Renal cortical epithelial cell (primary cell): Measurements from ENCODE around the gene FOXP1. TPM values are rescaled to one million over a fixed set of nuclear protein-coding genes. Genes with fewer than 3 reads are reported as not detected.
"Not testable (repeated sequence)": the region's sequence is repeated elsewhere in the genome, so short reads cannot be mapped to it uniquely, and the experiment has no call there.

ENCODE experiments used
- DNase-seq: peaks from one replicate; pipeline ENCODE4 v3.0.0-alpha.2; 2011; ENCODE audit warnings: low read depth
- total RNA-seq: library from RNA; depleted of rRNA; stranded (reverse); fragments of >200 nt; gene quantifications from 2 replicates; pipeline ENCODE4 v1.2.3, GENCODE V29; 2014

Gene FOXP1
- total RNA-seq, 1 donor from 2014 or later, result 56.5 TPM

DNA sequence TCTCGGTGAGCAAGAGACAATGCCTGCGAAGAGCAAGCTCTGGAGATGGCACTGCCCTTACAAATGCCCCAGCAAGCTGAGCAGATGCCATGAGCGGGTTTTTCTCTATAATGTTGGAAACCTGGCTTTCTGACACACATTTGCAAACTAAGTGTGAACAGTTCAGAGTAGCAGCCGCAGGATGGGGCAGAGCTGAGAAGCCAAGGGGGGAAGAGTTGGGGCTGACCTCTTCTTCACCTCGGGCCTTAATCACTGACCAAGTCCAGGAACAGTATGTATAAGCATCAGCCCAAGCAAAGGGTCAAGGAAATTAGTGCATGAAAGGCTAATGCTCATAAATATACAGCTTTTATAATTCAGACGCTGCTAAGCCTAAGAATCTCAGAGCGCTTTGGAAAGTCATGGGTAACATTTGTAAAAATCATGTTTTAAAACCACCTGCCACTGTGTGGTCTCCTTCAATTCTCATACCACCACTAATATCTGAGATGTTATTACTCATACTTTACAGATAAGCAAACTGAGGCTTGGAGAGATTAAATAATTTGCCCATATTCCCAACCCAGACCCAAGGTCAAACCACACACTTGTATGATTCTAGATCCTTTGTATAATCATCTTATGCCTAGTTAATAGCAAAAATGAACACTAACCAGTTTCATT is 603.4 kb downstream of the FOXP1 start:
- DNase-seq, result no peak

GRCh38 chr3:70977712-70978111 is 605.8 kb downstream of the FOXP1 start:
- DNase-seq, result no peak

DNA sequence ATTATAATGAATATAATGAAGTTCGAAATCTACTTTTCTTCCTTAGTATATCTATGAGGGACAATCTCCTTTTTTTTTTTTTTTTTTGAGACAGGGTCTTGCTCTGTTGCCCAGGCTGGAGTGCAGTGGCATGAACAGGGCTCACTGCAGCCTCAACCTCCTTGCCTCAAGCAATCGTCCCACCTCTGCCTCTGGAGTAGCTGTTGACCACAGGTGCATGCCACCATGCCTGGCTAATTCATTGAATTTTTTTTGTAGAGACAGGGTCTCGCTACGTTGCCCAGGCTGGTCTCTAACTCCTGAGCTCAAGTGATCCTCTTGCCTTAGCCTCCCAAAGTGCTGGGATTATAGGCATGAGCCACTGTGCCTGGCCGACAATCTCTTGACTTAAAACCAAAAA is 607.5 kb downstream of the FOXP1 start:
- not testable (repeated sequence) for DNase-seq

DNA sequence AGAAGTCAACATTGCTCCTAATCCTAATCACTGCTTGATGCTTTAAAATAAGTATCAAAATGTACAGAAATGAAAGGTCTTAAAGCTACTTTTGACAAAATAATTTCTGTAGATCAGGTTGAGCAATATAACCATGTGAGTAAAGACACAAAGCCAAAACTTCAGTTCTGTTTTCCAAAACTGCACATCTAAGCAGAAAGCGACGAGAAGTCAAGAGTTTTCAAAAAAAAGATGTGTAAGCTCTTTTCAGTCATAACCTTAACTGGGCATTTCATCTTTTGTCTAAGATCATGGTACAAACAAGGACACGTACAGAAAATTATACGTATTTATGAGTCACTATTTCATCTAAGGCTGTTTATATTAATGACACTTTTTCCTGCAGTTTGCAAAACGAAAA is 608.8 kb downstream of the FOXP1 start:
- DNase-seq, result no peak

DNA sequence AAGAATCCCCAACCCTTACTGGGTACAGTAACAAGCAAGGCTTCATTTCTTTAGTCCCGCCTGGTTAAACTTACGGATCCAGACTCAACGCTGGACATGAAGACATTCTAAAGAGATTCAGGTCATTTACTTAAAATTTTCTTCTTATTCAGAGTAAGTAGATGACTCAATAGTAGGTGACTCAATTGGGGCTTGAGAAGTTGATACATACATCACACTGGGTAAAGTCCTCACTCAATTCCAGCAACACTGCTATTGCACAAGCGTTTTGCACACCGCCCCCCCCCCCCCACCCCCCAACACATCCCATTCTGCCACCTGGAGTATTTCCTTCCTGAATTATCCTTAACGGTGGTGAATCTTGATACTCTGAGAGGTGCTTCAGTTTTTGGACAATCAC is 610.0 kb downstream of the FOXP1 start:
- DNase-seq, result peak; percentile 75

- DNase-seq, result no peak
These were observed 610.7 kb downstream of the FOXP1 start for GRCh38 chr3:70972855-70973254.

GRCh38 chr3:70970952-70971351 is 612.6 kb downstream of the FOXP1 start:
- DNase-seq, result no peak

DNA sequence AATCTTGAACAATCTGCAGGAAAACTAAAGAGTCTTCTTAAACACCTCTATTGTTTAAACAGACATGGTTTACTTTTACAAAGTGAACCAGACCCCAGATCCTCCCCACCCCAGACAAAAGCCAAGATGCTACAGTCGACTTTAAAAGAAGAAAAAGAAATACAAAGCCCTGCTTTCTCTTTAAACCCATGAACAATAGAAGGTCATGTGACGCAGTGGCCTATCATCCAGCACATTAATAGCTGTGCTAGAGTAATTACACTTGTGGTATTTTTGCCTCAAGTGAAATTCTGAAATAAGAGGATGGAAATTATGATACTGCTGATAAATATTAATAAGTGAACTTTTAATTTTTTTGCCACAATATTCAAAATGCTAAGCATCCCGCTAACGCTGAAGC is 613.4 kb downstream of the FOXP1 start:
- DNase-seq, result no peak

- no peak for DNase-seq
These were observed 619.9 kb downstream of the FOXP1 start for GRCh38 chr3:70963431-70964275.

- no peak for DNase-seq
These were observed 623.8 kb downstream of the FOXP1 start for GRCh38 chr3:70959506-70960291.

GRCh38 chr3:70952033-70952747 is 631.3 kb downstream of the FOXP1 start:
- DNase-seq, result no peak

- no peak for DNase-seq
These were observed 632.2 kb downstream of the FOXP1 start for GRCh38 chr3:70951316-70951715.

DNA sequence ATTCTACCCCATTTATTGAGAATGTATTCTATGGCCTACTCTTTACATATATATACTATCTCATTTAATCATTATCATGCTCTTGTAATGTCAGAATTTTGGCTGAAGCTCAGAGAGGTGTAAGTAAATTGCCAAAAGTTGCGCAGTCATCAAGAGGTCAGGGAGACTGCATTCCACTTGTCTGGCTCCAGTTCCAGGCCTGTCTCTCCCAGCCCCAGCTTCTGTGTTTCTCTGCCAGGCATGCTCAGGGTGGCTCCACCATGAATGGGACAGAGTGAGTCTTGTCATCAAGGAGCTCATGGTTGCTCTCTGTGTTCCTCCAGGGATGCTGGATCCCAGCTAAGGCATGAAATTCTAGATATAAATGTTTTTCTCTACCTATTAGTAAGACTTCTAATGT is 635.9 kb downstream of the FOXP1 start:
- DNase-seq, result no peak

- DNase-seq, result no peak
These were observed 639.6 kb downstream of the FOXP1 start for GRCh38 chr3:70943886-70944285.

GRCh38 chr3:70933105-70933810 is 650.3 kb downstream of the FOXP1 start:
- no peak for DNase-seq

DNA sequence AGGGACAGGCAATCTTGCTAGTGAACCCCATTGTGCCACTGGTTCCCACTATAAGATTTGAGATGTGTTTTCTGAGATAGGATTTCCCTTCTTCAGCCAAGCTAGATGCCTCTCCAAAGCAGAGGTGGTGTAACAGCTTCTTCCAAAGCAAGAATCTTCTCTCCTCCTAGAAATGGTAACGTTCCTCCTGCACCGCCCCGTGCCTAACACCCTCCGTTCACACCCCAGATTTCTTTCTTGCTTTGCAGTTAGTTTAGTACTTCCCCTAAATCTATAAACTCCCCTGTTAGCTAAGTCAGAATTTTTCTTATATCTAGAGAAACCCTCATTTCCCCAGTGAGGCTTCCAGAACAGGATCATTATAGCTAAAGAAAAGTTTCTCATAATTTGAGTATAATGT is 653.5 kb downstream of the FOXP1 start:
- DNase-seq, result no peak

GRCh38 chr3:70927239-70927638 is 656.3 kb downstream of the FOXP1 start:
- DNase-seq, result no peak

- no peak for DNase-seq
These were observed 656.7 kb downstream of the FOXP1 start for GRCh38 chr3:70926835-70927234.

- DNase-seq, result no peak
These were observed 663.9 kb downstream of the FOXP1 start for GRCh38 chr3:70919661-70920060.

DNA sequence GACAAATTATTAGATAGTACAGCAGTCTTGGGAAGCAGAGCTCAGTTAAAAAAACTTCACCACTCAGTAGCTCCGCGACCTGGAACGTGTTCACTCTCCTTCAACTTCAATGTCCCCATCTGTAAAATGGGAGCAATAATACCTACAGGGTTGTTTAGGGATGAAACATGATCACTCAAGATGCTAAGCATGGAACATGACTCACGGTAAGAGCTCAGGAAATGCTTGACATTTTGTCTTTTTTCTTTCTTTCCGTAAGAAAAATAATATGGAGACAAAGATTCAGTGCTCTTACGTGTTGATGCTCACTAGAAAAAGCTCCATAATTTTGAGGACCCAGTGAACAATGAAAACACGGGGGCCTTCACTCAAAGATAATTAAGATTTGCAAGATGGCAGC is 664.4 kb downstream of the FOXP1 start:
- DNase-seq, result no peak

GRCh38 chr3:70916375-70917055 is 667.0 kb downstream of the FOXP1 start:
- DNase-seq, result peak; percentile 7
